ENCODE data around the gene NRXN2.
A peak's percentile ranks its signal among the peaks of the same experiment; 100 is the strongest.
"Not testable (repeated sequence)": the region's sequence is repeated elsewhere in the genome, so short reads cannot be mapped to it uniquely, and the experiment has no call there.

Gene NRXN2

GRCh38 chr11:64582885-64583284, 140.1 kb downstream of the NRXN2 start:
- no peak for DNase-seq

DNA sequence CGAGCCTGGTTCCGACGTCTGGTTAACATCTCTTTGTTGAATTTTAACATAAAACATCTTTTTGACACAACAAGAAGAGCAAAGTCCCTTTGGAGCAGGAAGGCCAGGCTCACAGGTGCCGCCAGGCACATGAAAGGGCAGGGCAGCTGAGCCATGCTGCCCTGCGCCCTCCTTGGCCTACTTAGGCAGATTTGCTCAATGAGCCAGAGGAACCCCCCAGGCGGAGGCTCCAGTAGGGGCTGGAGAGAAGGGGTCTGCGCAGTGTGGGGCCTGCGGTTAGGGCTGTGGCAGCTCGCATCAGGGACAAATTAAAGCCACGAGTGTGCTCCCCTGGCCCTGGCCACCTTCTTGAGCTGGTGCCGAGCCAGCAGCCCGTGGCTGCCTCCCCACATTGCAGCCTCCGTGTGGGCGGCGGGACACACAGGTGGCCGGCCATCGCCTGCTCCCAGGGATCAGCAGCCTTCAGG, 141.9 kb downstream of the NRXN2 start:
- no peak for DNase-seq

GRCh38 chr11:64580412-64580811, 142.6 kb downstream of the NRXN2 start:
- no peak for DNase-seq

DNA sequence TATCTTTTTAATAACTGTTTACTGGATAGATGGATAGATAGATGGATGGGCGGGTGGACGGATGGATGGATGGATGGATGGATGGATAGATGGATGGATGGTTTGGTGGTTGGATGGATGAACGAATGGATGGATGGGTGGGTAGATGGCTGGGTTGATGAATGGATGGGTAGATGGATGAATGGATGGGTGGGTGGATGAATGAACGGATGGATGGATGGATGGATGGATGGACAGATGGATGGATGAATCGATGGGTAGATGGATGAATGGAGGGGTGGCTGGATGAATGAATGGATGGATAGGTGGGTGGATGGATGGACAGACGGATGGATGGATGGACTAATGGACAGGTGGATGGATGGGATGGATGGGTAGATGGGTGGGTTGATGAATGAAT, 145.8 kb downstream of the NRXN2 start:
- DNase-seq: no peak

DNA sequence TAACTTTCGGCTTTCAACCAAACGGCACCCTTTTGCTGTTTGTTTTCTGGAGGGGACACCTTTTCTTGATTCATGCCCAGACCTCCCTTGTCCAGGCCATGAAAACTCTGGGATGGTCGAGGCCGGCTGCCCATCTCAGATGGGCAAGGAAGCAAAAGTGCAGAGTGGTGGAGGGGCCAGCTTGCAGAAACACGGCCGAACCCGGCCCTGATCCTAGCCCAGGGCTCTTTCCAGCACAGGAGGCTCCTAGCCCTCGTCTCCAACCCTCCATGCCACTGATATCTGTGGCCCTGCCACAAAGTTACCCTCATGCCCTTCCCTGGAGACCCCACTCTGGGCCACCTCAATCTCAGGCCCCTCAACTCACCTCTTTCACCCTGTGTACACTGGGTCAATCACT, 150.9 kb downstream of the NRXN2 start:
- DNase-seq: no peak

DNA sequence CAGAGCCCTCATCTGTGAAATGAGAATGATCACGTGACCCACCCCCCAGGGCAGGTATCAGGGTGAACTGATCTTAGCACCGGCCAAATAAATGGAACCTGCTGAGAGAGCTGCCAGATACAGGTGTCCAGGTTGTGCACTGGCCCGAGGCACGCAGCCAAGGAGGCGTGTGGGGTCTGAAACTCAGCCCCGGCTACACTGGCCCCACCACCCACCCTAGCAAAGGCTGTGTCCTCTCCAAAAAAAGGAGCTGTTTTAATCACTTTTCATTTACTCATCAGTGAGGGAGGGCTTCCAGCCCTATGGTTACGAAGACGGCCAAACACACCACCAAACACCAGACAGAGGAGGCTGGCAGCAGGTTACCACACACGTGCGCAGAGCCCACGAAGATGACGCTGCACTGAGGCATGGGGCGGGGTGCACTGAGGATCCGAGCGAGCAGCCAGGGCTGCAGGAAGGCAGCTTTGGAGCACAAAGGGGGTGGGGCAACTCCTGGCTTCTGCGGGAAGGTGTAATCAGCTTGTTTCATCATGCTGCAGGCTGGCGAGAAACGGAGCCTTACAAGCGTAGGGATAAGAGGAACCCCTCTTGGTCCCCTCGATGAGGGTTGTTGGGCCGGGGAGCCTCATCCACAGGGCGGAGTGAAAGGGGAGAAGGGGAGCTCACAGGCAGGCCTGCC, 151.4 kb downstream of the NRXN2 start:
- peak; percentile 37 for DNase-seq

GRCh38 chr11:64571050-64571409, 152.0 kb downstream of the NRXN2 start:
- no peak for DNase-seq

GRCh38 chr11:64570341-64570740, 152.7 kb downstream of the NRXN2 start:
- no peak for DNase-seq

- peak; percentile 37 for DNase-seq
Observed at GRCh38 chr11:64569300-64569970, 153.6 kb downstream of the NRXN2 start.

DNA sequence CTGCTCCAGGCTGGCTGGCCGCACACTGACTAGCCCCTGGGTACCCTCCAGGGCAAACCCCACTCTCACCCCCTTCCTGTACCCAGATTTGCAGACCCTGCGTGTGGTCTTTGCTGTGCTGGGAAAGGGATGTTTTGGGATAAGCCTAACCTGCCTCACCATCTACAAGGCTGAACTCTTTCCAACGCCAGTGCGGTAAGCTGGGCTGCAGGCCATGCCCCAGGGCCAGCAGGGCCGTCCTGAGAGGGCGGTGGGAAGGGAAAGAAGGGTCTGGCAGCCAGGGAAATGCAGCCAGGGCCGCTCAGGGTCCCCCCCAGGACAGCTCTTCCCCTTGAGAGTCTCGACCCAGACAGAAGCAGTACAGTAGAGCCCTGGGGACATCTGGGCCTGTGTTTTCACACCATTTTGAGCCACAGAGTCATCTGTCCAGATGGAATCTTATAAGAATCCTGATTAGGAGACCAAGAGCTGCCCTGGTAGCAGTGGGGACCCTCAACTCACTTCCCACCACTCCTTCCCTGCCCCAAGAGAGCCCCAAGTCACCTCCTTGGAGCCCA, 154.3 kb downstream of the NRXN2 start:
- no peak for DNase-seq

DNA sequence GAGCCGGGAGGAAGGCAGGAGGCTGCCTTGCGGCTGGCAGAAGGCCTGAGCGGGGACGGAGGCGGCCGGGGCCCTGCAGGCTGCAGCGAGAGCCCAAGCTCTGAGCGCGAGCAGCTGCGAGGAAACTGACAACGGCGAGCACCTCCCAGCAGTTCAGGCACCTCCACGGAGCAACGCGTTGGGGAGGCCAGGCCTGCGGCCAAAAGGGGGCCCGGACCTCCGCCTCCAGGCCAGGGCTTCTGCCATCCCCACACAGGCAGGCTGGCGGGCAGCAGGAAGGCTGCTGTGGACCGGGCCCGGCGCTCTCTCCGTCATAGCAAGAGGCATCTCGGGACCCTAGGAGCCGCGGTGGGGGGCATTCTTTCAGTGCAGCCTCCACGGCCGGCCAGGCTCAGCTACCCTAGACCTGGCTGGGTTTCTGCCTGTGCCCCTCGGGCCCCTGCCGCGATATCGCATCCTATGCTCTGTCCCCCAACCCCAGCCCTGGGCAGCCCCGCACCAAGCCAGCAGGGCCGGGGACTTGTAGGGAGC, 154.9 kb downstream of the NRXN2 start:
- DNase-seq: no peak

- DNase-seq: no peak
Observed at GRCh38 chr11:64566915-64567891, 155.8 kb downstream of the NRXN2 start.

- DNase-seq: peak; percentile 82
Observed at GRCh38 chr11:64566042-64566914, 156.7 kb downstream of the NRXN2 start.

- peak; percentile 34 for DNase-seq
Observed at GRCh38 chr11:64564947-64565889, 157.8 kb downstream of the NRXN2 start.

- no peak for DNase-seq
Observed at GRCh38 chr11:64564419-64564818, 158.6 kb downstream of the NRXN2 start.

GRCh38 chr11:64563966-64564365, 159.0 kb downstream of the NRXN2 start:
- DNase-seq: no peak

- DNase-seq: no peak
Observed at GRCh38 chr11:64562723-64563351, 160.2 kb downstream of the NRXN2 start.

- DNase-seq: no peak
Observed at GRCh38 chr11:64561984-64562722, 160.8 kb downstream of the NRXN2 start.

DNA sequence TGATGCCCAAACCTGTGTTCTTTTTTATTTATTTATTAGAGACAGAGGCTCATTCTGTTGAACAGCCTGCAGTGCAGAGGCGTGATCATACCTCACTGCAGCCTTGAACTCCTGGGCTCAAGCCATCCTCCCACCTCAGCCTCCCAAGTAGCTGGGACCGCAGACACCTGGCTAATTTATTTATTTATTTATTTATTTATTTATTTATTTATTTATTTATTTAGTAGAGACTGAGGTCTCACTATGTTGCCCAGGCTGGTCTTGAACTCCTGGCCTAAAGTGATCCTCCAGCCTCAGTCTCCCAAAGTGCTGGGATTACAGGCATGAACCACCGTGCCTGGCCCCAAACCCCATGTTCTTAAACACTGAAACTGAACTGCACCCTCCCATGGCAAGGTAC, 161.6 kb downstream of the NRXN2 start:
- DNase-seq: not testable (repeated sequence)
